GM12878 (cell line): ENCODE results near the gene LGI4. TPM values are rescaled to one million over a fixed set of nuclear protein-coding genes. Genes with fewer than 3 reads are reported as not detected.

Source experiments
- ATF3 ChIP-seq: IDR thresholded peaks from 2 replicates; pipeline ENCODE4 v1.6.1; 2011; ENCODE audit warnings: low read depth, mild to moderate bottlenecking, low read length, moderate library complexity, borderline replicate concordance; ENCODE audit errors: extremely low read depth
- BCLAF1 ChIP-seq: fragments of 450-650 bp; IDR thresholded peaks from 2 replicates; pipeline ENCODE4 v1.6.1; 2017; ENCODE audit warnings: antibody characterized with exemption, mild to moderate bottlenecking, moderate library complexity
- CBFB ChIP-seq: IDR thresholded peaks from 2 replicates; pipeline ENCODE4 v1.6.1; 2016; ENCODE audit warnings: antibody characterized with exemption, low read depth
- CHD2 ChIP-seq: IDR thresholded peaks from 2 replicates; pipeline ENCODE4 v1.6.1; 2011; ENCODE audit warnings: low read depth, low read length, improper control_type of control experiment, borderline replicate concordance
- CREB1 ChIP-seq: IDR thresholded peaks from 2 replicates; pipeline ENCODE4 v1.6.1; 2012; ENCODE audit warnings: low read depth, mild to moderate bottlenecking, inconsistent platforms
- EED ChIP-seq: sonication (generic); IDR thresholded peaks from 2 replicates; pipeline ENCODE4 v1.6.1; 2016; ENCODE audit warnings: antibody characterized with exemption, low read depth
- EGR1 ChIP-seq, 2 experiments: IDR thresholded peaks; 1 replicate in 1 of 2; 2 replicates in 1 of 2; pipeline ENCODE4 v1.6.1; 2011 to 2012; ENCODE audit warnings: low read depth in 2 of 2, low read length in 2 of 2, borderline replicate concordance in 1 of 2, mild to moderate bottlenecking in 1 of 2, moderate library complexity in 1 of 2
- GABPA ChIP-seq: IDR thresholded peaks from 2 replicates; pipeline ENCODE4 v1.6.1; 2014; ENCODE audit warnings: antibody characterized with exemption, low read depth, mild to moderate bottlenecking, inconsistent platforms
- IKZF2 ChIP-seq, 2 experiments: fragments of 450-650 bp; IDR thresholded peaks; 2 replicates each; pipeline ENCODE4 v1.6.1; 2017; ENCODE audit warnings: mild to moderate bottlenecking in 2 of 2, moderate library complexity in 2 of 2
- IRF5 ChIP-seq: fragments of 450-650 bp; IDR thresholded peaks from 2 replicates; pipeline ENCODE4 v1.6.1; 2017; ENCODE audit warnings: borderline replicate concordance
- MEF2B ChIP-seq: fragments of 450-650 bp; IDR thresholded peaks from 2 replicates; pipeline ENCODE4 v1.6.1; 2018; ENCODE audit warnings: mild to moderate bottlenecking, moderate library complexity; ENCODE audit not compliant: partially characterized antibody, poor library complexity, severe bottlenecking
- MTA2 ChIP-seq: fragments of 450-650 bp; IDR thresholded peaks from 2 replicates; pipeline ENCODE4 v1.6.1; 2016; ENCODE audit warnings: low read depth, mild to moderate bottlenecking, moderate library complexity
- MXI1 ChIP-seq: fragments of 150-350 bp; IDR thresholded peaks from 2 replicates; pipeline ENCODE4 v1.6.1; 2011; ENCODE audit warnings: low read depth, mild to moderate bottlenecking, inconsistent platforms, low read length, improper control_type of control experiment
- RFX5 ChIP-seq: IDR thresholded peaks from 2 replicates; pipeline ENCODE4 v1.6.1; 2011; ENCODE audit warnings: low read depth, low read length, improper control_type of control experiment
- SUPT20H ChIP-seq: IDR thresholded peaks from 2 replicates; pipeline ENCODE4 v1.6.1; 2011; ENCODE audit warnings: low read depth, mild to moderate bottlenecking, low read length, moderate library complexity, borderline replicate concordance; ENCODE audit not compliant: control insufficient read depth
- TARDBP ChIP-seq: IDR thresholded peaks from 2 replicates; pipeline ENCODE4 v1.6.1; 2016; ENCODE audit warnings: borderline replicate concordance
- TBL1XR1 ChIP-seq: IDR thresholded peaks from 2 replicates; pipeline ENCODE4 v1.6.1; 2012; ENCODE audit warnings: low read depth, low read length, improper control_type of control experiment
- YBX1 ChIP-seq: fragments of 450-650 bp; IDR thresholded peaks from 2 replicates; pipeline ENCODE4 v1.6.1; 2016; ENCODE audit warnings: antibody characterized with exemption
- ZBED1 ChIP-seq: IDR thresholded peaks from 2 replicates; pipeline ENCODE4 v1.6.1; 2016; ENCODE audit warnings: borderline replicate concordance
- ZNF217 ChIP-seq: fragments of 450-650 bp; IDR thresholded peaks from 2 replicates; pipeline ENCODE4 v1.6.1; 2017; ENCODE audit warnings: antibody characterized with exemption, mild to moderate bottlenecking
- polyA plus RNA-seq, 11 experiments: library from polyadenylated mRNA; depleted of rRNA in 4 of 11; unstranded in 6 of 11; stranded (reverse) in 5 of 11; fragments of >200 nt; fragmentation: Nextera tagmentation in 4 of 11; fragmentation: Illumina TruSeq in 1 of 11; extraction: Ambion mirVana in 4 of 11; extraction: Trizol in 1 of 11; gene quantifications; 1 replicate in 1 of 11; 2 replicates in 10 of 11; pipeline versions ENCODE4 v1.2.1 to v1.2.3, GENCODE V29; 2011 to 2016; ENCODE audit warnings: inconsistent platforms in 2 of 11, missing spikeins in 2 of 11, low read depth in 1 of 11
- total RNA-seq, 4 experiments: library from RNA; depleted of rRNA in 3 of 4; stranded (reverse); fragments of >200 nt in 3 of 4; fragmentation: Illumina TruSeq in 1 of 4; extraction: Trizol in 1 of 4; gene quantifications; 2 replicates each; pipeline versions ENCODE4 v1.2.1 to v1.2.3, GENCODE V29; 2013 to 2021
- TF ChIP-seq, protein P1 (sequence below): IDR thresholded peaks from 2 replicates; pipeline ENCODE4 v1.6.1; 2012; ENCODE audit warnings: mild to moderate bottlenecking, low read depth, low read length

The LGI4 gene
- total and polyA plus RNA-seq, 10 of the 15 experiments (the other 5 are each of a cell fraction or from before 2014, with no cell fraction given) = 0.11 TPM; not detected in 9

- TF ChIP-seq BCLAF1 (no peak), MXI1 (no peak), IKZF2 (IDR thresholded peaks at IDR 0.05) (0 out of 4 replicates have a peak, but pooled peaks have one; percentile 26 to 27), ZNF217 (no peak), CREB1 (no peak), RFX5 (no peak), MEF2B (no peak), ATF3 (no peak), TBL1XR1 (0 out of 2 replicates have a peak, but pooled peaks have one; percentile 29), EGR1 (IDR thresholded peaks at IDR 0.05; ENCODE audit: borderline replicate concordance in 1 of 2, low read depth in 2 of 2, low read length in 2 of 2) (no peak), IRF5 (no peak), ZBED1 (no peak), SUPT20H (no peak), CHD2 (0 out of 2 replicates have a peak, but pooled peaks have one; percentile 18), TARDBP (no peak), GABPA (no peak), CBFB (no peak), YBX1 (no peak), EED (no peak; the same call in 1 of the 2 replicates), MTA2 (no peak)
- TF ChIP-seq, protein P1, sequence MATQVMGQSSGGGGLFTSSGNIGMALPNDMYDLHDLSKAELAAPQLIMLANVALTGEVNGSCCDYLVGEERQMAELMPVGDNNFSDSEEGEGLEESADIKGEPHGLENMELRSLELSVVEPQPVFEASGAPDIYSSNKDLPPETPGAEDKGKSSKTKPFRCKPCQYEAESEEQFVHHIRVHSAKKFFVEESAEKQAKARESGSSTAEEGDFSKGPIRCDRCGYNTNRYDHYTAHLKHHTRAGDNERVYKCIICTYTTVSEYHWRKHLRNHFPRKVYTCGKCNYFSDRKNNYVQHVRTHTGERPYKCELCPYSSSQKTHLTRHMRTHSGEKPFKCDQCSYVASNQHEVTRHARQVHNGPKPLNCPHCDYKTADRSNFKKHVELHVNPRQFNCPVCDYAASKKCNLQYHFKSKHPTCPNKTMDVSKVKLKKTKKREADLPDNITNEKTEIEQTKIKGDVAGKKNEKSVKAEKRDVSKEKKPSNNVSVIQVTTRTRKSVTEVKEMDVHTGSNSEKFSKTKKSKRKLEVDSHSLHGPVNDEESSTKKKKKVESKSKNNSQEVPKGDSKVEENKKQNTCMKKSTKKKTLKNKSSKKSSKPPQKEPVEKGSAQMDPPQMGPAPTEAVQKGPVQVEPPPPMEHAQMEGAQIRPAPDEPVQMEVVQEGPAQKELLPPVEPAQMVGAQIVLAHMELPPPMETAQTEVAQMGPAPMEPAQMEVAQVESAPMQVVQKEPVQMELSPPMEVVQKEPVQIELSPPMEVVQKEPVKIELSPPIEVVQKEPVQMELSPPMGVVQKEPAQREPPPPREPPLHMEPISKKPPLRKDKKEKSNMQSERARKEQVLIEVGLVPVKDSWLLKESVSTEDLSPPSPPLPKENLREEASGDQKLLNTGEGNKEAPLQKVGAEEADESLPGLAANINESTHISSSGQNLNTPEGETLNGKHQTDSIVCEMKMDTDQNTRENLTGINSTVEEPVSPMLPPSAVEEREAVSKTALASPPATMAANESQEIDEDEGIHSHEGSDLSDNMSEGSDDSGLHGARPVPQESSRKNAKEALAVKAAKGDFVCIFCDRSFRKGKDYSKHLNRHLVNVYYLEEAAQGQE = no peak
Observed at GRCh38 chr19:35153701-35154524, 19.1 kb upstream of the LGI4 start (continued).
